Esophagus squamous epithelium (tissue), 5 donors: ENCODE results near the gene SMKR1. TPM values are rescaled to one million over a fixed set of nuclear protein-coding genes. Genes with fewer than 3 reads are reported as not detected.

Experiments
- DNase-seq: peaks from one replicate; lab custom pipeline; 2025; lab: John Stamatoyannopoulos, UW
- H3K27ac ChIP-seq, 4 donors: fragments of 200-600 bp; sonication (generic); one replicate each; pipeline ENCODE4 v1.5.1; 2016 to 2019; ENCODE audit warnings: mild to moderate bottlenecking in 1 of 4
- H3K27me3 ChIP-seq, 4 donors: fragments of 200-600 bp; sonication (generic); 1 replicate in 3 of 4; 2 replicates in 1 of 4; pipeline versions ENCODE4 v1.5.1 to v1.6.0; 2017 to 2021; ENCODE audit warnings: antibody characterized with exemption in 1 of 4
- H3K36me3 ChIP-seq, 3 donors: fragments of 200-600 bp; sonication (generic); one replicate each; pipeline ENCODE4 v1.5.1; 2016 to 2019
- H3K4me1 ChIP-seq, 3 donors: fragments of 200-600 bp; sonication (generic); one replicate each; pipeline ENCODE4 v1.5.1; 2017 to 2019
- H3K4me3 ChIP-seq, 4 donors: fragments of 200-600 bp; sonication (generic); 1 replicate in 3 of 4; 2 replicates in 1 of 4; pipeline ENCODE4 v1.5.1; 2016 to 2019; ENCODE audit warnings: mild to moderate bottlenecking in 2 of 4, moderate library complexity in 1 of 4
- H3K9me3 ChIP-seq, 3 donors: fragments of 200-600 bp; sonication (generic); one replicate each; pipeline ENCODE4 v1.5.1; 2016 to 2019
- CTCF ChIP-seq, 6 experiments: fragments of 450-650 bp in 4 of 6; fragments of 200-600 bp in 2 of 6; sonication (generic) in 2 of 6; IDR thresholded peaks; one replicate each; pipeline ENCODE4 v1.5.1; 2016 to 2019; ENCODE audit warnings: antibody characterized with exemption in 6 of 6, mild to moderate bottlenecking in 4 of 6, moderate library complexity in 4 of 6
- POLR2A ChIP-seq, 4 donors: fragments of 450-650 bp; IDR thresholded peaks; one replicate each; pipeline ENCODE4 v1.6.1; 2017; ENCODE audit warnings: antibody characterized with exemption in 4 of 4, mild to moderate bottlenecking in 4 of 4, moderate library complexity in 3 of 4
- WGBS, 2 donors: methylation state at CpG; one replicate each; pipeline ENCODE4 v1.1.5; 2018; 5-methylcytosine and 5-hydroxymethylcytosine counted together
- intact Hi-C: fragments of 100-400 bp; cut with DNase I; formaldehyde crosslinking; loops from one replicate; pipeline ENCODE4 v1.15.0; 2022
- total RNA-seq, 4 donors: library from RNA; depleted of rRNA; stranded (reverse); fragments of >200 nt; gene quantifications; one replicate each; pipeline ENCODE4 v1.1.0, GENCODE V29; 2016
- donor health status: DM: yes; HTN: yes; CAD: no.

Gene SMKR1
- total RNA-seq = 1 to 10 TPM in 1 of 4 donors, not detected in 3; 1.7 TPM

GRCh38 chr7:129501760-129502707, at the start of gene SMKR1:
SMKR1 (plus strand) TSS chr7:129502531; CDS start chr7:129502825, 294 bp downstream.
- WGBS, 2 donors = 26 to 30% methylated on average over 12 to 16 of the region's 89 CpGs
- TF ChIP-seq POLR2A (IDR thresholded peaks at IDR 0.05) (peak in 1 of 4 donors; percentile 35), CTCF (IDR thresholded peaks at IDR 0.05) (no peak)
- Histone ChIP-seq H3K9me3 (no peaks in the 10 kb centered on the region), H3K27ac (no peak within 1 kb of the TSS), H3K4me3 (peak within 1 kb of the TSS; percentile 40 to 78 (median 56)), H3K36me3 (no peaks in the 10 kb centered on the region), H3K4me1 (peaks cover 4 to 20% (median 9%) of the 10 kb centered on the region in 3 donors), H3K27me3 (peaks cover 0 to 20% (median 0%) of the 10 kb centered on the region in 4 donors)
- intact Hi-C loops = no loop called here
- DNase-seq = peak; percentile 35

- Histone ChIP-seq H3K36me3 (no peaks in the 10 kb centered on the region), H3K9me3 (peaks cover 0 to 18% (median 9%) of the 10 kb centered on the region in 3 donors), H3K27ac (no peak overlapping the region), H3K4me1 (no peaks in the 10 kb centered on the region), H3K27me3 (no peaks in the 10 kb centered on the region), H3K4me3 (no peak overlapping the region)
- no peak for TF ChIP-seq CTCF (IDR thresholded peaks at IDR 0.05)
- TF ChIP-seq POLR2A (IDR thresholded peaks at IDR 0.05) = no peak
- WGBS, 2 donors = 76 to 90% methylated on average over 1 to 2 of the region's 2 CpGs
- intact Hi-C loops = no loop called here
- no peak for DNase-seq
These were observed 49.6 kb upstream of the SMKR1 start for GRCh38 chr7:129452589-129453231.

- intact Hi-C loops = no loop called here
- Histone ChIP-seq H3K4me1 (no peaks in the 10 kb centered on the region), H3K27ac (no peak overlapping the region), H3K9me3 (peaks cover 0 to 9% (median 4%) of the 10 kb centered on the region in 3 donors), H3K36me3 (no peaks in the 10 kb centered on the region), H3K4me3 (no peak overlapping the region), H3K27me3 (no peaks in the 10 kb centered on the region)
- TF ChIP-seq POLR2A (IDR thresholded peaks at IDR 0.05) = no peak
- WGBS, 2 donors = 63 to 92% methylated on average over 1 of the region's 1 CpG
- no peak for DNase-seq
These were observed 48.7 kb upstream of the SMKR1 start for GRCh38 chr7:129453510-129454248.

GRCh38 chr7:129454249-129454551, 48.1 kb upstream of the SMKR1 start:
- intact Hi-C loops = no loop called here
- Histone ChIP-seq H3K36me3 (no peaks in the 10 kb centered on the region), H3K4me3 (no peak overlapping the region), H3K4me1 (no peaks in the 10 kb centered on the region), H3K27ac (no peak overlapping the region), H3K27me3 (no peaks in the 10 kb centered on the region), H3K9me3 (peaks cover 0 to 4% (median 0%) of the 10 kb centered on the region in 3 donors)
- 90 to 98% methylated on average over 2 to 4 of the region's 4 CpGs for WGBS, 2 donors
- DNase-seq = no peak
- TF ChIP-seq CTCF (IDR thresholded peaks at IDR 0.05) (no peak), POLR2A (IDR thresholded peaks at IDR 0.05) (no peak)

- no peak for DNase-seq
These were observed 45.9 kb upstream of the SMKR1 start for GRCh38 chr7:129456421-129456820.

More at GRCh38 chr7:129456421-129456820, 45.9 kb upstream of the SMKR1 start:
- H3K4me1 ChIP-seq = no peaks in the 10 kb centered on the region
- no peak for TF ChIP-seq CTCF (IDR thresholded peaks at IDR 0.05)
- no peak overlapping the region for H3K27ac ChIP-seq
- intact Hi-C loops = no loop called here
- no peaks in the 10 kb centered on the region for H3K36me3 ChIP-seq
- no peaks in the 10 kb centered on the region for H3K9me3 ChIP-seq
- 83 to 91% methylated on average over 3 to 4 of the region's 10 CpGs for WGBS, 2 donors
- no peaks in the 10 kb centered on the region for H3K27me3 ChIP-seq
- H3K4me3 ChIP-seq = no peak overlapping the region
